ENCODE results near the gene NR1D1. TPM values are rescaled to one million over a fixed set of nuclear protein-coding genes. Genes with fewer than 3 reads are reported as not detected.
A peak's percentile ranks its signal among the peaks of the same experiment; 100 is the strongest.

Gene NR1D1
- total RNA-seq, 1 donor from 2014 or later: 20.1 TPM

- no peak for TF ChIP-seq CTCF (IDR thresholded peaks at IDR 0.05)
- DNase-seq: no peak
- no peak overlapping the region for H3K4me3 ChIP-seq
- intact Hi-C loops (cut with DNase I): no loop called here
- no peak for ATAC-seq
- peak overlapping the region; percentile 95 for H3K27ac ChIP-seq
- H3K4me1 ChIP-seq: peaks cover 90% of the 10 kb centered on the region
- no peaks in the 10 kb centered on the region for H3K36me3 ChIP-seq
- H3K9me3 ChIP-seq: no peaks in the 10 kb centered on the region
- H3K27me3 ChIP-seq (ENCODE audit: low read depth): no peaks in the 10 kb centered on the region
Observed at GRCh38 chr17:40104594-40105486, 4.5 kb upstream of the NR1D1 start.

GRCh38 chr17:40103688-40104087 is 3.3 kb upstream of the NR1D1 start:
- no peaks in the 10 kb centered on the region for H3K9me3 ChIP-seq
- H3K27me3 ChIP-seq (ENCODE audit: low read depth): no peaks in the 10 kb centered on the region
- no peak overlapping the region for H3K4me3 ChIP-seq
- peak overlapping the region; percentile 95 for H3K27ac ChIP-seq
- intact Hi-C loops (cut with DNase I): no loop called here
- no peaks in the 10 kb centered on the region for H3K36me3 ChIP-seq
- no peak for TF ChIP-seq CTCF (IDR thresholded peaks at IDR 0.05)
- H3K4me1 ChIP-seq: peaks cover 80% of the 10 kb centered on the region
- DNase-seq: no peak
- ATAC-seq: no peak

GRCh38 chr17:40103071-40103661 is 2.8 kb upstream of the NR1D1 start:
- Histone ChIP-seq H3K4me1 (peaks cover 80% of the 10 kb centered on the region), H3K9me3 (no peaks in the 10 kb centered on the region), H3K4me3 (no peak overlapping the region), H3K27me3 (ENCODE audit: low read depth) (no peaks in the 10 kb centered on the region), H3K36me3 (no peaks in the 10 kb centered on the region), H3K27ac (peak overlapping the region; percentile 95)
- DNase-seq (no peak), ATAC-seq (no peak)
- intact Hi-C loops (cut with DNase I): no loop called here
- TF ChIP-seq CTCF (IDR thresholded peaks at IDR 0.05): no peak

- ATAC-seq (no peak), DNase-seq (no peak)
- peak overlapping the region; percentile 83 for H3K4me3 ChIP-seq
- no peak for TF ChIP-seq CTCF (IDR thresholded peaks at IDR 0.05)
- intact Hi-C loops (cut with DNase I): no loop called here
- H3K27ac ChIP-seq: peak overlapping the region; percentile 95
- peaks cover 80% of the 10 kb centered on the region for H3K4me1 ChIP-seq
- H3K36me3 ChIP-seq: peaks cover 12% of the 10 kb centered on the region
- H3K9me3 ChIP-seq: no peaks in the 10 kb centered on the region
- H3K27me3 ChIP-seq (ENCODE audit: low read depth): no peaks in the 10 kb centered on the region
Observed at GRCh38 chr17:40101367-40102210, 1.2 kb upstream of the NR1D1 start.

- DNase-seq (peak; percentile 99), ATAC-seq (peak; percentile 81 to 83)
- H3K9me3 ChIP-seq: no peaks in the 10 kb centered on the region
- peak overlapping the region; percentile 95 for H3K27ac ChIP-seq
- H3K27me3 ChIP-seq (ENCODE audit: low read depth): no peaks in the 10 kb centered on the region
- peak overlapping the region; percentile 83 for H3K4me3 ChIP-seq
- H3K36me3 ChIP-seq: peaks cover 20% of the 10 kb centered on the region
- H3K4me1 ChIP-seq: peaks cover 80% of the 10 kb centered on the region
- no peak for TF ChIP-seq CTCF (IDR thresholded peaks at IDR 0.05)
- intact Hi-C loops (cut with DNase I): no loop called here
Observed at GRCh38 chr17:40100669-40101366, 429 bp upstream of the NR1D1 start.

Measured in lower lobe of right lung (tissue), 2 donors.